NOMO-1 treated with dmso at 0.1 percent for 144 hours (cell line): ENCODE measurements around the gene NUP35.
A peak's percentile ranks its signal among the peaks of the same experiment; 100 is the strongest.

ENCODE experiments used
- DNase-seq: peaks from one replicate; lab custom pipeline; 2025; ENCODE audit not compliant: unreplicated experiment; lab: John Stamatoyannopoulos, UW

The NUP35 gene

GRCh38 chr2:183124222-183124956 is at the start of gene NUP35:
TSS of gene NUP35 (plus strand) at chr2:183124443. CDS start at chr2:183124458, 15 bp downstream.
- peak; percentile 60 for DNase-seq

- DNase-seq = peak; percentile 26
Measured at GRCh38 chr2:183078163-183078463, 46.1 kb upstream of the NUP35 start.

- peak; percentile 38 for DNase-seq
Measured at GRCh38 chr2:183078464-183079138, 45.6 kb upstream of the NUP35 start, which contains the start of gene DUSP19. TSS of gene DUSP19 (plus strand) at chr2:183078747. CDS start at chr2:183078934, 187 bp downstream.

- no peak for DNase-seq
Measured at GRCh38 chr2:183079139-183079775, 45.0 kb upstream of the NUP35 start.

GRCh38 chr2:183081911-183082310 is 42.3 kb upstream of the NUP35 start:
- no peak for DNase-seq

- DNase-seq = no peak
Measured at GRCh38 chr2:183088061-183088460, 36.2 kb upstream of the NUP35 start.

- no peak for DNase-seq
Measured at GRCh38 chr2:183089192-183089851, 34.9 kb upstream of the NUP35 start.

- DNase-seq = no peak
Measured at GRCh38 chr2:183091318-183091953, 32.8 kb upstream of the NUP35 start.

GRCh38 chr2:183091954-183092345 is 32.3 kb upstream of the NUP35 start:
- no peak for DNase-seq

- no peak for DNase-seq
Measured at GRCh38 chr2:183093857-183094657, 30.2 kb upstream of the NUP35 start.

- DNase-seq = no peak
Measured at GRCh38 chr2:183105402-183106134, 18.7 kb upstream of the NUP35 start.

GRCh38 chr2:183112577-183112976 is 11.7 kb upstream of the NUP35 start:
- DNase-seq = no peak

- no peak for DNase-seq
Measured at GRCh38 chr2:183113630-183114029, 10.6 kb upstream of the NUP35 start.

GRCh38 chr2:183117226-183117625 is 7.0 kb upstream of the NUP35 start:
- no peak for DNase-seq

GRCh38 chr2:183123117-183123958 is 905 bp upstream of the NUP35 start:
- DNase-seq = no peak

GRCh38 chr2:183123959-183124221 is 353 bp upstream of the NUP35 start:
- DNase-seq = no peak

GRCh38 chr2:183124957-183125255 is 663 bp downstream of the NUP35 start:
- no peak for DNase-seq

GRCh38 chr2:183125659-183126341 is 1.6 kb downstream of the NUP35 start:
- DNase-seq = no peak

GRCh38 chr2:183126635-183127034 is 2.4 kb downstream of the NUP35 start:
- DNase-seq = no peak
